Astrocyte (in vitro differentiated cells and primary cell): ENCODE data around the gene MCOLN1. TPM values are rescaled to one million over a fixed set of nuclear protein-coding genes. Genes with fewer than 3 reads are reported as not detected.

Experiments used
- DNase-seq: peaks from one replicate; pipeline ENCODE4 v3.0.0-alpha.2; 2010; ENCODE audit warnings: low read depth
- FAIRE-seq: peaks from 2 replicates; lab custom pipeline; 2011; peaks lifted over from hg19 to GRCh38; lab: Jason Lieb, UNC
- H2AFZ ChIP-seq: 2 replicates; pipeline ENCODE4 v1.6.0; 2012; ENCODE audit warnings: low read depth, low read length, inconsistent platforms
- H3K27ac ChIP-seq: 2 replicates; pipeline ENCODE4 v1.5.1; 2011; ENCODE audit warnings: low read depth, low read length, inconsistent platforms
- H3K27me3 ChIP-seq: 2 replicates; pipeline ENCODE4 v1.6.0; 2011; ENCODE audit warnings: low read length, inconsistent platforms; ENCODE audit not compliant: insufficient read depth
- H3K36me3 ChIP-seq: 2 replicates; pipeline ENCODE4 v1.5.1; 2011; ENCODE audit warnings: low read length, inconsistent platforms; ENCODE audit not compliant: insufficient read depth
- H3K4me1 ChIP-seq: 2 replicates; pipeline ENCODE4 v1.5.1; 2011; ENCODE audit warnings: low read length, inconsistent platforms; ENCODE audit not compliant: insufficient read depth
- H3K4me2 ChIP-seq: 2 replicates; pipeline ENCODE4 v1.6.0; 2012; ENCODE audit warnings: low read length, inconsistent platforms
- H3K4me3 ChIP-seq: 2 replicates; pipeline ENCODE4 v1.5.1; 2011; ENCODE audit warnings: low read depth, mild to moderate bottlenecking, low read length, inconsistent platforms; ENCODE audit not compliant: insufficient read depth
- H3K79me2 ChIP-seq: 2 replicates; pipeline ENCODE4 v1.6.0; 2012; ENCODE audit warnings: mild to moderate bottlenecking, low read length, inconsistent platforms; ENCODE audit not compliant: insufficient read depth
- H3K9ac ChIP-seq: 2 replicates; pipeline ENCODE4 v1.6.0; 2012; ENCODE audit warnings: mild to moderate bottlenecking, low read length, inconsistent platforms
- H3K9me3 ChIP-seq: 2 replicates; pipeline ENCODE4 v1.5.1; 2012; ENCODE audit warnings: low read depth, mild to moderate bottlenecking, low read length, inconsistent platforms; ENCODE audit not compliant: insufficient read depth
- H4K20me1 ChIP-seq: 2 replicates; pipeline ENCODE4 v1.6.0; 2012; ENCODE audit warnings: low read length, inconsistent platforms; ENCODE audit not compliant: insufficient read depth
- H3K27ac Mint-ChIP-seq: one replicate; pipeline ENCODE4 v1.8.0; 2021; ENCODE audit warnings: mild to moderate bottlenecking, mixed read lengths; ENCODE audit not compliant: unreplicated experiment
- H3K27me3 Mint-ChIP-seq: one replicate; pipeline ENCODE4 v1.8.0; 2021; ENCODE audit warnings: low read depth, mixed read lengths; ENCODE audit not compliant: unreplicated experiment
- H3K36me3 Mint-ChIP-seq: one replicate; pipeline ENCODE4 v1.8.0; 2021; ENCODE audit warnings: low read depth, mixed read lengths; ENCODE audit not compliant: unreplicated experiment
- H3K4me1 Mint-ChIP-seq: one replicate; pipeline ENCODE4 v1.8.0; 2021; ENCODE audit warnings: low read depth, mixed read lengths; ENCODE audit not compliant: unreplicated experiment
- H3K4me3 Mint-ChIP-seq: one replicate; pipeline ENCODE4 v1.8.0; 2021; ENCODE audit warnings: mild to moderate bottlenecking, moderate library complexity, mixed read lengths; ENCODE audit not compliant: unreplicated experiment
- H3K9me3 Mint-ChIP-seq: one replicate; pipeline ENCODE4 v1.8.0; 2021; ENCODE audit warnings: mild to moderate bottlenecking, mixed read lengths; ENCODE audit not compliant: unreplicated experiment
- EZH2 ChIP-seq: IDR thresholded peaks from 2 replicates; pipeline ENCODE4 v1.6.1; 2012; ENCODE audit warnings: mild to moderate bottlenecking, low read length, inconsistent platforms; ENCODE audit not compliant: insufficient read depth
- total RNA-seq: library from RNA; stranded (reverse); gene quantifications from 2 replicates; pipeline ENCODE4 v1.2.1, GENCODE V29; 2021
- TF ChIP-seq, protein P1 (sequence below): IDR thresholded peaks from 2 replicates; pipeline ENCODE4 v1.5.1; 2011; ENCODE audit warnings: low read depth, mild to moderate bottlenecking, inconsistent platforms, low read length, moderate library complexity; ENCODE audit not compliant: insufficient read depth

Gene MCOLN1
- total RNA-seq, 1 donor from 2014 or later = 26.2 TPM

DNA sequence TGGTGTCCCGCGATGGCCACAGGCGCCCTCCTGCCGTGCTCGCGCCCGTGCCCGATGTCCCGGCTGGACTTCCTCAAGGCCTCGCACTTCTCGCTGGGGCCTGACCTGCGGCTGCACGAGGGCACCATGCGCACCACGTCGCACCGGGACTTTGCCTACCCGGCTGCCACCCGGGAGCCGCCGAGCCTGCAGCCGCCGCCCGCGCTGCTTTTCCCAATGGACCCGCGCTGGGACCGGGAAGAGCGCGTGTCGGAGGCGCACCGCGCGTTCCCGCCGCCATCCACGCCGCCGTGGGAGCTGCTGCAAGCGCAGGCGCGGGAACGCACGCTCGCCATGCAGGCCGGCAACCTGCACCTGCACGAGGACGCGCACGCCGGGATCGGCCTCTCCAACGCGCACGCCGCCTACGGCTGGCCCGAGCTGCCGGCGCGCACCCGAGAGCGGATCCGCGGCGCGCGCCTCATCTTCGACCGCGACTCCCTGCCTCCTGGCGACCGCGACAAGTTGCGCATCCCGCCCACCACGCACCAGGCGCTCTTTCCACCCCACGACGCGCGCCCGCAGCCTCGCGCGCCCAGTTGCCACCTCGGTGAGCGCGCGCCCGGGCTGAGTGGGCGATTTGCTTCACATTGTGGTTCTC is 21.5 kb upstream of the MCOLN1 start:
- peak overlapping the region; percentile 73 for H3K4me3 Mint-ChIP-seq
- Histone ChIP-seq H3K4me2 (peak overlapping the region; percentile 84), H3K27ac (no peak overlapping the region), H3K27me3 (peaks cover 3% of the 10 kb centered on the region), H3K4me3 (peak overlapping the region; percentile 46), H3K9me3 (no peaks in the 10 kb centered on the region), H4K20me1 (no peaks in the 10 kb centered on the region), H3K79me2 (no peaks in the 10 kb centered on the region), H3K9ac (no peak overlapping the region), H3K36me3 (no peaks in the 10 kb centered on the region), H3K4me1 (no peaks in the 10 kb centered on the region), H2AFZ (peak overlapping the region; percentile 75)
- peaks cover 56% of the 10 kb centered on the region for H3K27me3 Mint-ChIP-seq
- DNase-seq = peak; percentile 61
- no peak for FAIRE-seq
- H3K4me1 Mint-ChIP-seq = no peaks in the 10 kb centered on the region
- no peak overlapping the region for H3K27ac Mint-ChIP-seq
- H3K9me3 Mint-ChIP-seq = no peaks in the 10 kb centered on the region
- no peaks in the 10 kb centered on the region for H3K36me3 Mint-ChIP-seq
- TF ChIP-seq, protein P1, sequence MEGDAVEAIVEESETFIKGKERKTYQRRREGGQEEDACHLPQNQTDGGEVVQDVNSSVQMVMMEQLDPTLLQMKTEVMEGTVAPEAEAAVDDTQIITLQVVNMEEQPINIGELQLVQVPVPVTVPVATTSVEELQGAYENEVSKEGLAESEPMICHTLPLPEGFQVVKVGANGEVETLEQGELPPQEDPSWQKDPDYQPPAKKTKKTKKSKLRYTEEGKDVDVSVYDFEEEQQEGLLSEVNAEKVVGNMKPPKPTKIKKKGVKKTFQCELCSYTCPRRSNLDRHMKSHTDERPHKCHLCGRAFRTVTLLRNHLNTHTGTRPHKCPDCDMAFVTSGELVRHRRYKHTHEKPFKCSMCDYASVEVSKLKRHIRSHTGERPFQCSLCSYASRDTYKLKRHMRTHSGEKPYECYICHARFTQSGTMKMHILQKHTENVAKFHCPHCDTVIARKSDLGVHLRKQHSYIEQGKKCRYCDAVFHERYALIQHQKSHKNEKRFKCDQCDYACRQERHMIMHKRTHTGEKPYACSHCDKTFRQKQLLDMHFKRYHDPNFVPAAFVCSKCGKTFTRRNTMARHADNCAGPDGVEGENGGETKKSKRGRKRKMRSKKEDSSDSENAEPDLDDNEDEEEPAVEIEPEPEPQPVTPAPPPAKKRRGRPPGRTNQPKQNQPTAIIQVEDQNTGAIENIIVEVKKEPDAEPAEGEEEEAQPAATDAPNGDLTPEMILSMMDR = no peak
- peak; percentile 51 for TF ChIP-seq EZH2

DNA sequence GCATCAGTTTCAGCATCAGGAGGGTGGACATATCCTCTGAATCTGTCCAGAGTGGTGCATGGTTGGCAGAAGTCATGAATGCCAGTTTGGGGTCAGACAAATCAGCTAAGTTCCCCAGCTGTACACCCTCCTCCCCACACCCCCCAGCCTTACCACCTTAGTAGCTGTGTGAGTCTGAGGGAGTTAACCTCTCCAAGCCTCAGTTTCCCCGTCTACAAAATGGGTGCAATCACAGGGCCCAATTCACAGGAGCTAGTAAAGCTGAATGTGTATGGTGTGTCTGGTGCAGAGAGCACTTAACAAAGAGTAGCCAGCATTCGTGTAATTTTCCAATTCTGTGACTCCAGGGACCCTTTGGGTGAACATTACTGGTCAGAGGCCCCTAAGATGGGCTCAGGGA is 19.9 kb upstream of the MCOLN1 start:
- Histone ChIP-seq H3K4me1 (no peaks in the 10 kb centered on the region), H3K79me2 (no peaks in the 10 kb centered on the region), H3K9ac (no peak overlapping the region), H3K27me3 (peaks cover 3% of the 10 kb centered on the region), H2AFZ (no peak overlapping the region), H3K36me3 (no peaks in the 10 kb centered on the region), H3K4me3 (no peak overlapping the region), H3K9me3 (no peaks in the 10 kb centered on the region), H3K4me2 (no peak overlapping the region), H4K20me1 (no peaks in the 10 kb centered on the region), H3K27ac (no peak overlapping the region)
- no peak for DNase-seq
- TF ChIP-seq EZH2 = no peak
- TF ChIP-seq, protein P1 = no peak
- Mint-ChIP-seq H3K4me3 (no peak overlapping the region), H3K36me3 (no peaks in the 10 kb centered on the region), H3K4me1 (no peaks in the 10 kb centered on the region), H3K27me3 (peaks cover 47% of the 10 kb centered on the region), H3K9me3 (no peaks in the 10 kb centered on the region), H3K27ac (no peak overlapping the region)
- FAIRE-seq = no peak

DNA sequence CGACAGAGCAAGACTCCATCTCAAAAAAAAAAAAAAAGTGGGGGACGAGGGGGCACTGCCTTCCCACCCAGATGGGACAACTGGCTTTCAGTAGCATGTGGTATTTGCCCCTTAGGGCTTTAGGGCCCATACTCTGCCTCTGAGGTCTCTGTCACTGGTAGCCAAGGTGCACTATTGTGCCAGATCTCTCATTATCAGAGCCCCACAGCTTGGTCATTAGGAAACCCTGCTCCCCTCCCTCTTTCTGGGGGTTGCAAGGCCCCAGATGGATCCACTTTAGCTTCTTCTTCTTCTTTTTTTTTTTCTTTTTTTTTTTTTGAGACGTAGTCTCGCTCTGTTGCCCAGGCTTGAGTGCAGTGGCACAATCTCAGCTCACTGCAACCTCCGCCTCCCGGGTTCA is 17.7 kb upstream of the MCOLN1 start:
- no peak overlapping the region for H3K27ac Mint-ChIP-seq
- no peaks in the 10 kb centered on the region for H3K36me3 Mint-ChIP-seq
- TF ChIP-seq EZH2 = no peak
- TF ChIP-seq, protein P1 = no peak
- peaks cover 3% of the 10 kb centered on the region for H3K27me3 ChIP-seq
- no peaks in the 10 kb centered on the region for H4K20me1 ChIP-seq
- no peaks in the 10 kb centered on the region for H3K4me1 Mint-ChIP-seq
- no peaks in the 10 kb centered on the region for H3K36me3 ChIP-seq
- FAIRE-seq (no peak), DNase-seq (no peak)
- H3K4me2 ChIP-seq = no peak overlapping the region
- peaks cover 40% of the 10 kb centered on the region for H3K27me3 Mint-ChIP-seq
- no peak overlapping the region for H3K27ac ChIP-seq
- H3K79me2 ChIP-seq = no peaks in the 10 kb centered on the region
- no peaks in the 10 kb centered on the region for H3K4me1 ChIP-seq
- no peak overlapping the region for H3K9ac ChIP-seq
- H2AFZ ChIP-seq = no peak overlapping the region
- no peaks in the 10 kb centered on the region for H3K9me3 ChIP-seq
- no peak overlapping the region for H3K4me3 ChIP-seq
- peaks cover 1% of the 10 kb centered on the region for H3K9me3 Mint-ChIP-seq
- H3K4me3 Mint-ChIP-seq = no peak overlapping the region
